Keratinocyte (primary cell): ENCODE measurements around the gene LIN28A. TPM values are rescaled to one million over a fixed set of nuclear protein-coding genes. Genes with fewer than 3 reads are reported as not detected.

Experiments
- DNase-seq: peaks from one replicate; pipeline ENCODE4 v3.0.0-alpha.2; 2011; ENCODE audit warnings: low read depth, missing footprints, low spot score
- FAIRE-seq: peaks from 2 replicates; lab custom pipeline; 2011; peaks lifted over from hg19 to GRCh38; lab: Jason Lieb, UNC
- H2AFZ ChIP-seq: 2 replicates; pipeline ENCODE4 v1.6.0; 2012; ENCODE audit warnings: low read length, control low read depth, inconsistent platforms; ENCODE audit not compliant: control insufficient read depth
- H3K27ac ChIP-seq: 2 replicates; pipeline ENCODE4 v1.5.1; 2011; ENCODE audit warnings: low read length; ENCODE audit not compliant: control insufficient read depth, insufficient read depth
- H3K27me3 ChIP-seq: 3 replicates; pipeline ENCODE4 v1.6.0; 2011; ENCODE audit warnings: low read length; ENCODE audit not compliant: control insufficient read depth, insufficient read depth; ENCODE audit errors: extremely low read depth
- H3K36me3 ChIP-seq, 2 experiments: 2 replicates in 1 of 2; 3 replicates in 1 of 2; pipeline ENCODE4 v1.5.1; 2011; ENCODE audit warnings: low read length in 2 of 2, mild to moderate bottlenecking in 1 of 2; ENCODE audit not compliant: control insufficient read depth in 2 of 2, insufficient read depth in 2 of 2; ENCODE audit errors: extremely low read depth in 1 of 2
- H3K4me1 ChIP-seq: 3 replicates; pipeline ENCODE4 v1.5.1; 2011; ENCODE audit warnings: low read length; ENCODE audit not compliant: control insufficient read depth, insufficient read depth; ENCODE audit errors: extremely low read depth
- H3K4me2 ChIP-seq: 3 replicates; pipeline ENCODE4 v1.6.0; 2011; ENCODE audit warnings: low read depth, low read length; ENCODE audit not compliant: control insufficient read depth, insufficient read depth; ENCODE audit errors: extremely low read depth
- H3K4me3 ChIP-seq, 3 experiments: fragments of 200-600 bp in 1 of 3; sonication (generic) in 1 of 3; 2 replicates in 2 of 3; 3 replicates in 1 of 3; pipeline ENCODE4 v1.5.1; 2011 to 2016; ENCODE audit warnings: low read length in 3 of 3, mild to moderate bottlenecking in 3 of 3, control low read depth in 2 of 3, inconsistent platforms in 1 of 3, low read depth in 1 of 3, mixed read lengths in 1 of 3, mixed run types in 1 of 3, moderate library complexity in 1 of 3; ENCODE audit not compliant: control insufficient read depth in 2 of 3, insufficient read depth in 2 of 3; ENCODE audit errors: extremely low read depth in 1 of 3
- H3K79me2 ChIP-seq: 2 replicates; pipeline ENCODE4 v1.6.0; 2012; ENCODE audit warnings: low read length; ENCODE audit not compliant: control insufficient read depth, insufficient read depth
- H3K9ac ChIP-seq: 3 replicates; pipeline ENCODE4 v1.6.0; 2011; ENCODE audit warnings: low read length; ENCODE audit not compliant: control insufficient read depth, insufficient read depth; ENCODE audit errors: extremely low read depth
- H3K9me1 ChIP-seq: 3 replicates; pipeline ENCODE4 v1.6.0; 2011; ENCODE audit warnings: low read length; ENCODE audit not compliant: control insufficient read depth, insufficient read depth; ENCODE audit errors: extremely low read depth
- H3K9me3 ChIP-seq: 2 replicates; pipeline ENCODE4 v1.5.1; 2012; ENCODE audit warnings: low read depth, low read length; ENCODE audit not compliant: control insufficient read depth
- H4K20me1 ChIP-seq: 3 replicates; pipeline ENCODE4 v1.6.0; 2011; ENCODE audit warnings: low read length; ENCODE audit not compliant: control insufficient read depth, insufficient read depth; ENCODE audit errors: extremely low read depth
- EZH2 ChIP-seq: IDR thresholded peaks from one replicate; pipeline ENCODE4 v1.6.1; 2012; ENCODE audit warnings: inconsistent platforms, mild to moderate bottlenecking, low read length, moderate library complexity
- dilution Hi-C: fragments of 300-500 bp; cut with MboI; formaldehyde crosslinking; loops from one replicate; pipeline ENCODE4 v1.7.0; 2020; ENCODE audit warnings: low sequenced_read_pairs; ENCODE audit not compliant: extremely low pct_ligation_motif_present
- polyA plus RNA-seq, 5 experiments: library from polyadenylated mRNA; depleted of rRNA in 3 of 5; stranded (reverse) in 3 of 5; stranded (forward) in 1 of 5; unstranded in 1 of 5; fragments of >200 nt; gene quantifications; 1 replicate in 1 of 5; 2 replicates in 3 of 5; 3 replicates in 1 of 5; pipeline versions ENCODE4 v1.2.1 to v1.2.3, GENCODE V29; 2011 to 2012; ENCODE audit warnings: missing spikeins in 2 of 5, low read depth in 1 of 5, low replicate concordance in 1 of 5
- TF ChIP-seq, protein P1 (sequence below), 3 experiments: IDR thresholded peaks in 1 of 3; conservative IDR thresholded peaks in 1 of 3; optimal IDR thresholded peaks in 1 of 3; 2 replicates in 2 of 3; 3 replicates in 1 of 3; pipeline versions ENCODE3 to v1.5.1; 2011; ENCODE audit warnings: low read length in 3 of 3, mild to moderate bottlenecking in 3 of 3, moderate library complexity in 2 of 3, control low read depth in 1 of 3, inconsistent platforms in 1 of 3; ENCODE audit not compliant: insufficient read depth in 2 of 3; ENCODE audit errors: extremely low read depth in 1 of 3

Gene LIN28A
- polyA plus RNA-seq, 1 donor (not counting 4 experiments of a cell fraction or from before 2014, with no cell fraction given): not detected

DNA sequence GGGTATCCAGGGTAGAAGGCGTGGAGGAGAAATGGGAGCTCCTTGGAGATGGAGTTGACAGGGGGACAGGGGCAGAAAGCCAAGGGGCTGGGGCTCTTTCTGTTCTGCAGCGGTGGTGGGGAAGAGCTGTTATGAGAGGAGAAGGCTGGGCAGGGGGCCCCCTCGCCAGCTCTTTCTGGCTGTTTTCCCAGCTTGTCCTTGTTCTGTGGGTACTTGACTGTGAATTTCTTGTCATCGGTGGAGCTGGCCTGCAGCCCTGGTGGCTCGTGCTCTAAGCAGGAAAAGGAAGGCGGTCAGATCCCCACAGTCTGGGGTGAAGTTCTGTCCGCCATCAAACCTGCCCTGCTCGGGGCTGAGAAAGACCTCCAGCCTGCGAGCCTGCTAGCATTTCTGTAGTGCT is 45.7 kb upstream of the LIN28A start:
- Histone ChIP-seq H3K9me3 (no peaks in the 10 kb centered on the region), H3K27ac (no peak overlapping the region), H3K36me3 (no peaks in the 10 kb centered on the region), H3K79me2 (no peaks in the 10 kb centered on the region), H4K20me1 (no peaks in the 10 kb centered on the region), H3K4me1 (peaks cover 3% of the 10 kb centered on the region), H2AFZ (no peak overlapping the region), H3K27me3 (peaks cover 3% of the 10 kb centered on the region), H3K4me2 (no peak overlapping the region), H3K9ac (no peak overlapping the region), H3K9me1 (no peaks in the 10 kb centered on the region), H3K4me3 (no peak overlapping the region)
- DNase-seq (no peak), FAIRE-seq (no peak)
- TF ChIP-seq, protein P1, sequence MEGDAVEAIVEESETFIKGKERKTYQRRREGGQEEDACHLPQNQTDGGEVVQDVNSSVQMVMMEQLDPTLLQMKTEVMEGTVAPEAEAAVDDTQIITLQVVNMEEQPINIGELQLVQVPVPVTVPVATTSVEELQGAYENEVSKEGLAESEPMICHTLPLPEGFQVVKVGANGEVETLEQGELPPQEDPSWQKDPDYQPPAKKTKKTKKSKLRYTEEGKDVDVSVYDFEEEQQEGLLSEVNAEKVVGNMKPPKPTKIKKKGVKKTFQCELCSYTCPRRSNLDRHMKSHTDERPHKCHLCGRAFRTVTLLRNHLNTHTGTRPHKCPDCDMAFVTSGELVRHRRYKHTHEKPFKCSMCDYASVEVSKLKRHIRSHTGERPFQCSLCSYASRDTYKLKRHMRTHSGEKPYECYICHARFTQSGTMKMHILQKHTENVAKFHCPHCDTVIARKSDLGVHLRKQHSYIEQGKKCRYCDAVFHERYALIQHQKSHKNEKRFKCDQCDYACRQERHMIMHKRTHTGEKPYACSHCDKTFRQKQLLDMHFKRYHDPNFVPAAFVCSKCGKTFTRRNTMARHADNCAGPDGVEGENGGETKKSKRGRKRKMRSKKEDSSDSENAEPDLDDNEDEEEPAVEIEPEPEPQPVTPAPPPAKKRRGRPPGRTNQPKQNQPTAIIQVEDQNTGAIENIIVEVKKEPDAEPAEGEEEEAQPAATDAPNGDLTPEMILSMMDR (optimal IDR thresholded peaks at IDR 0.05 in 1 of 3, IDR thresholded peaks at IDR 0.05 in 1 of 3, conservative IDR thresholded peaks at IDR 0.05 in 1 of 3; ENCODE audit: extremely low read depth in 1 of 3, insufficient read depth in 2 of 3, low read length in 3 of 3): no peak
- TF ChIP-seq EZH2: no peak
- dilution Hi-C loops: no loop called here

DNA sequence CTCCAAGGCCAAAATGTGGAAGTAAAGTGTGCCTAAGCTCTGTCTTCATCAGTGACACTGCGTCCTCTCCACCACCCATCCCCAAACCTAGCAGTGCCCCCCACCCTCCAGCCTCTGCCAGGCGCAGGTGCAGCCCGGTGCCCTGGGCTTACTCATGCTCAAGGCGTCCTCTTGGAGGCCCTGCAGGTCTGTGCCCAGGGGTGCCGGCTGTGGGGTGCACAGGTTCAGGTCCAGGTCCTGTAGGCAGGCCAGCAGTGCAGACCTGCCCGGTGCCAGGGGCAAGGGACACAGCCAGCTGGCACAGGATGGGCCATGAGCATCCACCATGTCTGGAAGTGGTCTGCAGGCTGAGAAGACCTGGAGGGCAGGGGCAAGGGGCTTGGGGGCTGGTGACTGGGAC is 43.2 kb upstream of the LIN28A start:
- FAIRE-seq (no peak), DNase-seq (no peak)
- H3K27ac ChIP-seq: no peak overlapping the region
- no peak overlapping the region for H3K4me2 ChIP-seq
- H4K20me1 ChIP-seq: no peaks in the 10 kb centered on the region
- H3K9ac ChIP-seq: no peak overlapping the region
- dilution Hi-C loops: no loop called here
- H3K4me3 ChIP-seq: no peak overlapping the region
- H3K9me1 ChIP-seq: no peaks in the 10 kb centered on the region
- no peaks in the 10 kb centered on the region for H3K9me3 ChIP-seq
- no peak for TF ChIP-seq EZH2
- TF ChIP-seq, protein P1 (optimal IDR thresholded peaks at IDR 0.05 in 1 of 3, IDR thresholded peaks at IDR 0.05 in 1 of 3, conservative IDR thresholded peaks at IDR 0.05 in 1 of 3; ENCODE audit: extremely low read depth in 1 of 3, insufficient read depth in 2 of 3, low read length in 3 of 3): no peak
- H2AFZ ChIP-seq: no peak overlapping the region
- no peaks in the 10 kb centered on the region for H3K36me3 ChIP-seq
- no peaks in the 10 kb centered on the region for H3K79me2 ChIP-seq
- peaks cover 9% of the 10 kb centered on the region for H3K4me1 ChIP-seq
- H3K27me3 ChIP-seq: no peaks in the 10 kb centered on the region
